Midbrain (tissue), 1 donor: ENCODE measurements around the gene HTR2B.
"Not testable (repeated sequence)": the region's sequence is repeated elsewhere in the genome, so short reads cannot be mapped to it uniquely, and the experiment has no call there.

Experiments
- DNase-seq: peaks from one replicate; lab custom pipeline; 2025; lab: John Stamatoyannopoulos, UW

HTR2B gene

DNA sequence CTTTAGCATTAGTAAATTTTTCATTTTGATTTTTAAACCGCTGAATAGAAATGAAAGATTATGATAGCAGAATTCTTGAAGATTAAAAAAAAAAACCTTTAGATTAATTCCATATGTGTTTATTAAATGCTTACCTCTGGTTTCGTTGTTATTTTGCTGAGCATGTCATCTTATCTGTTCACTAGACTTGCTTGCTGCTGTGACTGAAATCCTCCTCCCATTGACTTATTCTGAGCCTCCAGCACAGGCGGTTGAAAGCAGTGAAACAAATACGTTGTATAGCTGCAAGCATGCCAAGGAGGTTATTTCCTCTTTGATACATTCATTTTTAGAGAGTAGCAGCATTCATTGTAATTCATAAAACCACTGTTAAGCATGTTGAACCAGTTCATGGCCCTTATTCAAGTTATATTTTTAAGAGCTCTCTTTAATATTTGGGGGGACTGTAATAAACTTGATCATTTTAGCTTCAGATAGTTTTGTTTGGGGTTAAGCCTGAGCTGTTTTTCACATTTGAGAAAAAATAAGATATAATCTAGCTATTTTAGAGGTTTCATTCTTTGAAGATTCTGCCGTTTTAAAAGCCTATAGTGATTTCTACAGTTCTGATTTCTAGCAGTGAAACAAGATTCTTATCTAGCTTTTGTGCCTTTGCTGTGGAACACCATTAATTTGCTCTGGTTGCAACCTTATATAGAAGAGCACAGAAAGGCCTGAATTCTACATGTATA lies at the start of gene HTR2B:
Gene HTR2B (minus strand): TSS at position 205 of the 731 bp plus-strand sequence. CDS start 1,278 bp downstream, outside the sequence.
- DNase-seq, result peak; percentile 10

DNA sequence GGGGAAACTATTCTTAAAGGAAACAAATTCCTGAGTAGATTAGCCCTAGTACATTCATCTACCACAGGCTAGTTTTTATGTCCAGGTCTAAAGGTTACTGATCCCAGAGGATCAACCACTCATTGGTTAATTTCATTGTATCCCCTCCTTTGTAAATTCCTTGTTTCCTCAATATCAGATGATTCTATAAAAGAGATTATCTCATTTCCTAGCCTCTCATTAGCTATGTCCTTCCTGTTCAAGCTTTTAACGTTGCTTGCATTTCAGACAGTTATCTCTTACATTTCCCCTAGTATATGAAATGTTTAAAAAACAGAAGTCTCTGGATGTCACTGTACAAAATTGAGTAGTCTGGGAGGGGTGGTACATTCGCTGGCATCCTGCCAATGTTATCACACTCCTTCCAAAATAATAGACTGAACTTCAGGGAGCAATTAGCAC lies 49.4 kb upstream of the HTR2B start:
- no peak for DNase-seq

DNA sequence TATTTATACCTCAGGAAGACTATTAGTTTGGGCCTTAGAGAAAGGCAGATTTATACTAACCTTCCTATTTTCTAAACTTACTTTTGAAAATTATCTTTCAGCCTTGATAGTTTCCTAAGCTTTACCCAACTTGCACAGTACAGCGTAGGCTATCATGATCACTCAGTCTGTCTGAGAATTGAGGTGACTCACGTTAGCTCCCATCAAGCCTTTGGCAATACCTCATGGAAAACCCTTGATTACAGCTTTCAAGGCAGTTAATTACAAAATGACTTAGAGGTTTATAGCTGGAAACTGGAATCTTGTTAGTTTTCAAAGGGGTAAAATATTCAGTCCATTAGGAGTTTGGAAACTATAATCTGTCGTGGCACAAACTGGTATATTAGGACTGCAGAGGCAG lies 47.2 kb upstream of the HTR2B start:
- no peak for DNase-seq

DNA sequence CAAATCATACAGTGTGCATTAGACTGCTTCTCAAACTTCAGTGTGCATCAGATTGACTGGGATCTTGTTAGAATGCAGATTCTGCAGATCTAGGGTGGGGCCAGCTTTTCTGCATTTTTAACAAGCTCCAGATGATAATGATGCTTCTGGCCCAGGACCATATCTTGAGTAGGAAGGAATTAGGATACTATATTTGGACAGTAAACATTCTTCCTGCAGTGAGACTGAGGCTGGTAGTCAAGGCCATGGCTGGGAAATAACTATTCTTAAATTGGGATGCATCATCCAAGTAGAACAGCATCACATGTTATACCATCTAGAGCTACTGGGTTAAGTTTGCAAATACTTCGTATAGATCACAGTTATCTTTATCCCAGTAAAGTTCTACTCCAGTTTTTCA lies 45.2 kb upstream of the HTR2B start:
- no peak for DNase-seq

DNA sequence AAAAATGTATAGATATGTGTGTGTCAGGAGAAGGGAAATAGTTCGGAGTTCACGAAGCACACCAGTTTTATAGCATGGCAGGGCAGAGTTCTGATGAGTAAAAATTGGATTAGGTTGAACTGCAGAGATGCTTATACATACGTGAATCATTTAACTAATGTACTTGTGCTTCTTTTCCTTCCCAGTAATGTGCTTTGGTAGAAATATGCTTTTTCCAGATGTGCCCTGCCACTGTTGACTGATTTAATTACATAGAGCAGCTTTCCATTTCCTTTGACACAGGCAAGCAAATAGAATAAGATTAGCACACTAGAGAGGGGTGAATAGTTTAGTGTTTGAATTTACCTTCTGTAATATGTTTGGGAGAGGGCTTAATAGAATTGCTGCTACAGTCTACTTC lies 44.6 kb upstream of the HTR2B start:
- DNase-seq, result no peak

DNA sequence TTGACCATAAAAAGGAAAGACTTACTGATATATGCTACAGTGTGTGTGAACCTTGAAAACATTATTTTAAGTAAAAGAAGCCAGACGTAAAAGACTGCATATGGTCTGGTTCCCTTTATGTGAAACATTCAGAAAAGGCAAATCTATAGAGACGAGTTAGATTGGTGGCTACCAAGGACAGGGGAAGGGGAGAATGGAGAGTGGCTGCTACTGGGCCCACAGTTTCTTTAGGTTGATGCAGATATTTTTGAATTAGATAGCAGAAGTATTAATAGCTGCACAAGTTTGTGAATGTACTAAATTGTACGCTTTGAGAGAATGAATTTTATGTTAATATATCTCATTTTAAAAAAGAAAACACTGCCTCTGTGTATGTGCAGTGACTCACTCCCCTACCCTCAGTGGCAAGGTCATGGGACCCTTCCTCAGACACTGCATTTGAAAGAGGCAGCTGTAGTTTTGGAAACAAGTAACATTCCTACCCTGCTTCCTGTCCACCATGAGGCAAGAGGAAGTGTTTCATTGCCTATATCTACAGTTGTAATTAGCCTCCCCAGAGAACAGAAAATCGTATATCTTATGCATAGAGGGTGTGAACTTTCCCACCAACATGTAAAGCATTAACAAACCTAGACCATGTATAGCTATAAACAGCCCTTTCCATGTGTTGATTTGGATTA lies 43.8 kb upstream of the HTR2B start:
- DNase-seq, result no peak

DNA sequence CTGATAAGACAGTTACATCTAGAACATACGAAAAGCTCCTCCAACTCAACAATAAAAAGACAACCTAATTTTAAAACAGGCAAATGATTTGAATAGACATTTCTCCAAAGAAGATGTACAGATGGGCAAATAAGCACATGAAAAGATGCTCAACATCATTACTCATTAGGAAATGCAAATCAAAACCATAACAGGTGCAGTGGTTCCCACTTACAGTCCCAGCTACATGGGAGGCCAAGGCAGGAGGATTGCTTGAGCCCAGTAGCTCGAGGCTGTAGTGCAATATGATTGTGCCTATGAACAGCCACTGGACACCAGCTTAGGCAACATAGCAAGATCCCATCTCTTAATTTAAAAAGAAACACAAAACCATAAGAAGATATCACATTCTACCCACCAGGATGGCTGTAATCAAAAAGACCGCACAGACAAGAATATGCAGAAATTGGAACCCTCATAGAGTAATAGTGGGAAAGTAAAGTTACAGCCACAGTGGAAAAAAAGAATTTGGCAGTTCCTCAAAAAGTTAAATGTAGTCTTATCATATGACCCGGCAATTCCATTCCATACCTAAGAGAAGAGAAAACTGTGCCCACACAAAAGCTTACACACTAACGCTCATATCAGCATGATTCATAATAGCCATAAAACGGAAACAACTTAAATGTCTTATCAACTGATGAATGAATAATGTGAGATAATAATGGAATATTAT lies 43.1 kb upstream of the HTR2B start:
- DNase-seq, result no peak

DNA sequence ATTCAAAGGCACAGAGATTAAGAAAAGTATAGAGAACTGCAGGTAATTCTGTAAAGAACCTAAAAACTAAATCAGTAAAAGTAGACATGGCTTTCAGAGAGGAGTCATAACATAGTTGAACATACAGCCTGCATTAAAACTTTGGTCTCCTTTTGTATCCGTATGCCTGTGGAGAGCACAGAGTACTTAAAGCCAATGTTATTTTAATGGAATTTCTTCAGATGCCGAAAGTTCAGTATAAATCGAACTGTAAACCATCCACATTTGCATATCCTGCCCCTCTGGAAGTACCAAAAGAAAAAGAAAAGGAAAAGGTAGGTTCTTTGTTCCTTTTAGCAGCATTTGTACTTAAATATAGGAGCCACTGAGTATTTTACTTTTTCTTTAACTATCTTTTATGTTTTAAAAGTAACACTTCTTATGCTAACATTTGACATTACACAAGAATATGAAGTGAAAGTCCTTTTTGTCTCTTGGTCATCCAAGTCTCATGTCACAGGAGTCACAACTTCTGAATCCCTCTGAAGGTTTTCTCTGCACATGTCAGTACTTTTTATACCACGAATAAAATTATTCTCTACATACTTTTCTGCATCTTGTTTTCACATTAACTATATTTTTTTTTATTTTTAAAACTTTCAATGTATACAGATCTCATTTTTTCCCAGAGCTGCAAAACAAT lies 38.7 kb upstream of the HTR2B start:
- no peak for DNase-seq

DNA sequence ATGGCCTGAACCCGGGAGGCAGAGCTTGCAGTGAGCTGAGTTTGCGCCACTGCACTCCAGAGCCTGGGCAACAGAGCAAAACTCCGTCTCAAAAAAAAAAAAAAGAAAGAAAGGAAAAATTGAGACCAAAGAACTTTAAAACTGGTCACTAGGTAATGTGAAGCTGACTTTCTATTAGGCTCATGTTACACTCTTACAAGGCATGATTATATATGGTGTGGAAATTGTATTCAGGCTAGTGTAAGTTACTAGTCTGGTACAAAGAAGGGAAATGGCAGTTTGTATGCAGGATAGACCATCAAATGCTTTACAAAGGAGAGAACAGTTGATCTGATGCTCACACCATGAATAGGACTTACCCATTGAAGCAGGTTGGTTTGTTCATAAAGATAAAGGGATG lies 38.2 kb upstream of the HTR2B start:
- DNase-seq, result no peak

DNA sequence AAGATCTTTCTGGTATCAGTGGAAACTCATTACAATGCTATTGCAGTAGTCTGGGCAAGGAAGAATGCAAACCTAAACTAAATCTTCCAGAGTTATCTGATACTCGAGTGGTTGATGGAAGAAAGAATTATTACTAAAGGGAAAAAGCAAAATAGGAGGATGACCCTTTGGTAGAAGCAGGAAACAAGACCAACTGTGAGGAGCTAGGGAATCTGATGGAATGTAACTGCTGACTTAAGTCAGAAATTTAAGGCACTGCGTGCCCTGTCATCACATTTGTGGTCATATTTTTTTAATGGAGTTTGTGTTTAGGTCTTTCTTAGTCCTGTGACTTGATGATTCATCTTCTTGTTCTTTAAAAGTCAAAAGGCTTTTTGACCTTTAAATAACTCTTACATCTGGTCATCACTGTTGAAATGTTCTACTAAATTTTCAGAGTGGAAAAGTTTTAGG lies 37.1 kb upstream of the HTR2B start:
- DNase-seq, result no peak

DNA sequence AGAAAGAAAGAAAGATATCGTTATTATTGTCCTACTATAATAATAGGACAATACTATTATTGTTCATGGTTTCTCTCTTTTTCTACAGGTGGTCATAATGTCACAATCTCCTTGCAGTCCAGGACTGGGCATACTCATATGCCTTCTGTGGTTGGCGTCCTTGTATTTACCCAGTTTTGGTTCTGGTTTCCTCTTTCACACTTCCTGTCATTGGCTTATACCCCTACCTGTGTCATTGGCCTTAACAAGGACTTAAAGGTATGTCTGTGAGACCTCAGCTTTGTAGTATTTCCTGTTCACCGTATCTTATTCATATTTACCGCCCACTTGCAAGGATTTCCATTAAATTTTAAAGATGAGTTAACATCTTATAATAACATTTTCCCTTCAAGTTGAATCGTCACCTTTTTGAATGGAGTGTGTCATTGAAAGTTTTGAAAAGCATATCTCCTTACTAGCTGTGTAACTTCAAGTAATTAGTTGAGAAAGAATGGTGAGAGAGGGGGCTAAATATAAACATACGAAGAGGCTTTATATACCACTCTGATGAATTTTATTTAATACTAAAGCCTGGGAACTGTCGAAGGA lies 36.5 kb upstream of the HTR2B start:
- DNase-seq, result no peak

DNA sequence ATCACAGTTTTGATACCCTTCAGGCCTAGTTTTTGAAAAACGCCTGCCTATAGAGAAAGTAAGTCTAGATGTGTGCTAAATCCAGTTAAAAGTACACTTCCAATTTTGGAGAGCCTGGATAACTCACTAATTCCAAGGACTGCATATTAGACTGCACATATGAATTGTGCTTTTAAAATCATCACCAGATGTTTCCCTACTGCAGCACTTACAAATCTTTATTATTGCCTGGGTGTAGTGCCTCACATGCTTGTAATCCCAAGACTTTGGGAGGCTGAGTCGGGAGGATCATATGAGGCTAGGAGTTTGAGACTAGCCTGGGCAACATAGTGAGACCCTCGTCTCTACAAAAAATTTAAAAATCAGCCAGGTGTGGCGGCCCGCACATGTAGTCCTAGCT lies 35.9 kb upstream of the HTR2B start:
- DNase-seq, result no peak

DNA sequence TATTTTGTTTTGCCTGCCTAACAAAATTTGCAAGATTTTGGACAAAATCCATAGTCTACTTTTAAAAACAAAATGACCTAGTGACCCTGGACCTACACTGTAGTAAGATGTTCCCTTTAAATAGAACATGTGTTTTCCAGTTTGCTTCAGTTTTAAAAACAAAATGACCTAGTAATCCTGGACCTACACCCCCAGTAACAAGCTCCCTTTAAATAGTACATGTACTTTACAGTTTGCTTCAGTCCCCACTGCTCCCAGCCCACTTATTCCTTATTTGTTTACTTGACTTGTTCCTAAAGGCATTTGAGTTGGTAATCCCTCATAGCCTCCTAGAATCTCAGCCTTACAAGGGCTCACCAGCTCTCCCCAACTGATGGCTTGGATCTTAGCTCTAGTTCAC lies 34.5 kb upstream of the HTR2B start:
- DNase-seq, result no peak

DNA sequence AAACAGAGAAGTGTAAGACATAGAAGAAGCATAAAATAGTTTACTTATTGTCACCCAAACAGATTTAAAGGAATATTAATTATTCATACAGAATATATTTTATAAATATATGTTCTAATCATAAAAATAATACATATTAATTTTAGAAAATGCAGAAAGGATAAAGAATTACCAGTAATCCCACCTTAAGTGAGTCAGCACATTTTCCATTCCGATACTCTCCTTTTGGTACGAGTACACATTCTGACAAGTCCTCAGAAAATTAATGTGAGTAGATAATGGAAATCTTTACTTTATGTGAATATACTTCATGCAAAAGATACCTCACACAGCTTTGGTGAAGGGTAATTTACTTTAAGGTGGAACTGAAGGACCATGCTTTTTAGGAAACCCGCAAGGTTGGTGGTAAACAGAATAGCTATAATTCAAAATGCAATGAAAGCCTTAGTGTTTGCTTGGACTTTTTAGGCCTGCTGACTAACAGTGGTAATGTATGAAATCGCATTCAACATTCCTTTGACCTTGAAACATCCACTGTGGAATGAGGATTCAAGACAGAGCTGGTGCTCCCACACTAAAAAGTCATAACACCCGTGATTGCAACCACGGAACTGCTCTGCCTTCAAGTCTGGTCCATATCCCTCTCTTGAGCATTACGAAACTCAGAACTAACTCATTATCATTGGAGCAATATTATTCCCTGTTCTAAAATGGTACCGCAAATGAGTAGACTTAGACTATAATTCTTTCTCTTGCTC lies 28.1 kb upstream of the HTR2B start:
- no peak for DNase-seq

DNA sequence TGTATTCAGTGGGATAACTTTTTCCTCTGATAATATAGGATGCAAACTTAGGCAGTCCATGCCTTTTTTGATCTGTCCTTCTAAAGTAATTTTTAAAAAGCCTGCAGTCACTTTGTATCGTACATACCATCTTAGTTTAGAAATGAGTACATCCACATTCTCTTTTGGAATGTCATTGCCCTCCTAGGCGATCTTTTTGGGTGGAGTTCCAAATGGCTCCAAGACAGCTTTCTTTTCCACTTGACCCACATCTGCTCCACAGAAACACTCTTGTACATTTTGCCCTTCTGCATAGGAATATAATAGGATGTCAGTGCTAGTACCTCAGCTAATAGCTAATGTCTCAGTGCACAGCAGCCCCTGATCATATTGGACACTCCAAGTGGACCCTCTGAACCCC lies 21.8 kb upstream of the HTR2B start:
- no peak for DNase-seq

DNA sequence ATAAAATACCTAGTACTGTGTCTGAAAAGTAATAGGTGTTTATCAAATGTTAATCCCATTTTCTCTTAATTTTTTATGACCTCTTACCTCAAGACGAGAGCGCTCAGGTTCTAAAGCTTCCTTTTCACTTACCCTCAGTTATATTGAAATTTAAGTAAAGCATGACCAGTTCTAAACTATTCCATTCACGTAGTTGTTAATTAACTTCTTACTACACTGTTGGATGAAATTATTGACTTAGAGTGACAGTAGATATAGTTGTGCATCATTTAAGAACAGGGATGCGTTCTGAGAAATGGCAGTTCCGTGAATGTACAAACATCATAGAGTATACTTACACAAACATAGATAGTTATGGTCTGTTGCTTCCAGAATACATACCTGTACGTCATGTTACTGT lies 20.1 kb upstream of the HTR2B start:
- no peak for DNase-seq

DNA sequence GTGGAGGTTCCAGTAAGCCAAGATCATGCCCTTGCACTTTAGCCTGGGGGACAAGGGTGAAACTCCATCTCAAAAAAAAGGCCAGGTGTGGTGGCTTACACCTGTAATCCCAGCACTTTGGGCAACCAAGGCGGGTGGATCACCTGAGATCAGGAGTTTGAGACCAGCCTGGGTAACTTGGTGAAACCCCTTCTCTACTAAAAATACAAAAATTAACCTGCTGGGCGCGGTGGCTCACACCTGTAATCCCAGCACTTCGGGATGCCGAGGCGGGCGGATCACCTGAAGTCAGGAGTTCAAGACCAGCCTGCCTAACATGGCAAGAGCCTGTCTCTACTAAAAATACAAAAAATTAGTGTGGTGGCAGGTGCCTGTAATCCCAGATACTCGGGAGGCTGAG lies 16.0 kb upstream of the HTR2B start:
- not testable (repeated sequence) for DNase-seq

DNA sequence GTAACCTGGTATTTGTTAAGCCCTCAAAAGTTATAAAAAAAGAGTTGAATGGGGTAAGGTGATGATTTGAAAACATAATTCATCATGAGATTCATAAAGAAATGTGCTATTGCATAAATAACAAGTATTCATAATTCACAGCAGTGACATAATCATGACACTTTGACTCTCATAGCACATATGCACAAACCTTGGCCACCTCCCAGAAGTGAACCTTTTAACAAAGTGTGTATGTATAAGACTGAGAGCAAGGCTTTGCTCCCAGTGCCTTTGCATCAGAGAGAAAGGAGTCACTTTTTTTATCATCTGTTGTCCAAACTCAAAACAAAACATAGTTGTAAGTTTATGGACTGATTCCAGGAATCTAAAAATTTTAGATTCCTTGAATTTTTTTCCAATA lies 15.0 kb upstream of the HTR2B start:
- DNase-seq, result no peak

DNA sequence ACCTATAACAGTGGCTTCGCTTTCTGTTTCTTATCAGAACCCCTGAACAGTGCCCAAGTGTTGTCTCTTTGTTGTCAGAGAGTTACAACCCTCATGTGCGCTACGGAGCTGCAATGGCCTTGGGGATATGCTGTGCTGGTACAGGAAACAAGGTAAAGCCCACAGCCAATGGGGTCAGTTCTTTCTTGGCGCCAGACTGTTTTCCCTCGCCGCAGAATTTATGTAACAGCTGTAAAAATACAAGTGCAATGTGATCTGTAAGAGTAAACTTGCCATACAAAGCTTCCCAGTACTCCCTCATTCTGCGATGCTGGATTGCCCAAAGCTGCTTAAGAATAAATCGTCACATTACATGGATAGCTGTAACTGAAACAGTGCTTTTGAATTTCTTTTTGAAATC lies 13.9 kb upstream of the HTR2B start:
- no peak for DNase-seq

DNA sequence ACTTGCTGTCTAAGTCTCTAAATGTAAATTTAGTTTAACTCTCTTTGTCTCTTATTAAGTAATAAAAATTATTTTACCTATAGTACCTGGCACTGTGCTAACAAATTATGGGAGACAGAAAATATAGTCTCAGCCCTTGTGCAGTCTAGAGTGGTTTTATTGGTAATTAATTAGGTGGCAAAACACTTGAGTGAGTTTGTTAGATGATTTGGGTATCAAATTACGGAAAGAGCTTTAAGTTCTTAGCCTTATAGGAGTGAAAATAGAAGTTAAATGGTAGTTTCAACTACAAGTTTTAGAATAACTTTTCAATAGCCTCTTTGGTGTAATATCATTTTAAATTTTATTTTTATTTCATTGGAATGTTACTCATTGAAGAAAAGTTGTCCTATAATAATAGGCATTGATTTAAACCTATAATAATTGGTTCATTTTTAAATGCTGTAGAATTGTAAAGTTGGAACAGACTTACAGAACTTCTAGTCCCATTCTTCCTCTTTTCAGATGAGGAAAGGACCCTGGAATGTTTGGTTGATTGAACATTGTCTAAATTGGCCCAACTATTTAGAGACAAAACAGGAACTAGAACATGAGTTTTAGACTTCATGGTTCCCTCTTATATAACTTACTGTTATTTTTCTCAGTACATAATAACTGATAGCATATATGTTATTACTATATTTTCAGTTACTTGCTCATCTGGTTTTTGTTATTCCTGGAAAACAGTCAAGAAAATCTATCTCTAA lies 10.2 kb upstream of the HTR2B start:
- DNase-seq, result no peak
